SK-N-SH (cell line): ENCODE measurements around the gene ATP8B3. TPM values are rescaled to one million over a fixed set of nuclear protein-coding genes. Genes with fewer than 3 reads are reported as not detected.

Experiments used
- CTCF ChIA-PET: fragments of 300-600, 350-600 bp; formaldehyde crosslinking; extraction: SDS; loops from one replicate; lab custom pipeline; 2021; lab: Yijun Ruan, JAX
- POLR2A ChIA-PET: fragments of 350-600 bp; sonication (Branson Sonifier 250); formaldehyde crosslinking; extraction: SDS; loops from one replicate; lab custom pipeline; 2020; ENCODE audit warnings: antibody characterized with exemption, inconsistent platforms; lab: Yijun Ruan, JAX
- DNase-seq: peaks from one replicate; pipeline ENCODE4 v3.0.0; 2012
- H2AFZ ChIP-seq: fragments of 200-600 bp; sonication (generic); 2 replicates; pipeline ENCODE4 v1.8.1; 2016; ENCODE audit warnings: antibody characterized with exemption, mild to moderate bottlenecking, low read depth
- H3F3A ChIP-seq: fragments of 200-600 bp; sonication (generic); replicated peaks from 2 replicates; pipeline ENCODE3; 2016; ENCODE audit warnings: antibody characterized with exemption, mild to moderate bottlenecking; ENCODE audit not compliant: insufficient read depth
- H3K27ac ChIP-seq, 2 experiments: fragments of 200-500 bp in 1 of 2; fragments of 200-600 bp in 1 of 2; sonication (Bioruptor generic) in 1 of 2; sonication (generic), shearing (Covaris generic) in 1 of 2; 2 replicates each; pipeline versions ENCODE4 v1.5.1 to v1.6.1; 2014 to 2016; ENCODE audit warnings: low read depth in 2 of 2, inconsistent platforms in 1 of 2, low read length in 1 of 2, mild to moderate bottlenecking in 1 of 2, mixed read lengths in 1 of 2
- H3K27me3 ChIP-seq: fragments of 200-600 bp; sonication (generic), shearing (Covaris generic); 2 replicates; pipeline ENCODE4 v1.6.1; 2016; ENCODE audit warnings: mixed run types; ENCODE audit not compliant: insufficient read depth
- H3K36me3 ChIP-seq, 2 experiments: fragments of 200-500 bp in 1 of 2; fragments of 200-600 bp in 1 of 2; sonication (Bioruptor generic) in 1 of 2; sonication (generic) in 1 of 2; replicated peaks in 1 of 2; 2 replicates each; pipeline versions ENCODE3 to v1.5.1; 2014 to 2016; ENCODE audit warnings: low read length in 1 of 2, mild to moderate bottlenecking in 1 of 2; ENCODE audit not compliant: insufficient read depth in 2 of 2, control insufficient read depth in 1 of 2
- H3K4me1 ChIP-seq, 2 experiments: fragments of 200-500 bp in 1 of 2; fragments of 200-600 bp in 1 of 2; sonication (Bioruptor generic) in 1 of 2; sonication (generic), shearing (Covaris generic) in 1 of 2; 2 replicates each; pipeline versions ENCODE4 v1.5.1 to v1.6.1; 2014 to 2016; ENCODE audit warnings: low read depth in 1 of 2, low read length in 1 of 2, mixed run types in 1 of 2; ENCODE audit not compliant: insufficient read depth in 2 of 2, control insufficient read depth in 1 of 2
- H3K4me2 ChIP-seq: fragments of 200-600 bp; sonication (generic), shearing (Covaris generic); 2 replicates; pipeline ENCODE4 v1.6.1; 2017; ENCODE audit warnings: mixed run types
- H3K4me3 ChIP-seq, 2 experiments: fragments of 200-500 bp in 1 of 2; fragments of 200-600 bp in 1 of 2; sonication (Bioruptor generic) in 1 of 2; sonication (generic), shearing (Covaris generic) in 1 of 2; 2 replicates each; pipeline versions ENCODE4 v1.5.1 to v1.8.1; 2014 to 2016; ENCODE audit warnings: low read depth in 2 of 2, inconsistent platforms in 1 of 2, low read length in 1 of 2, mild to moderate bottlenecking in 1 of 2, mixed read lengths in 1 of 2, moderate library complexity in 1 of 2
- H3K79me2 ChIP-seq: fragments of 200-600 bp; sonication (generic); 2 replicates; pipeline ENCODE4 v1.8.1; 2017; ENCODE audit warnings: mild to moderate bottlenecking; ENCODE audit not compliant: insufficient read depth
- H3K9ac ChIP-seq: fragments of 200-600 bp; sonication (generic); 2 replicates; pipeline ENCODE4 v1.6.1; 2017; ENCODE audit warnings: mixed run types
- H3K9me2 ChIP-seq: fragments of 200-600 bp; sonication (generic); 2 replicates; pipeline ENCODE4 v1.6.1; 2017; ENCODE audit warnings: mixed run types
- H3K9me3 ChIP-seq: fragments of 200-600 bp; sonication (generic); 2 replicates; pipeline ENCODE4 v1.6.1; 2017; ENCODE audit warnings: mixed run types, mild to moderate bottlenecking, moderate library complexity
- H4K20me1 ChIP-seq: fragments of 200-600 bp; sonication (generic); 2 replicates; pipeline ENCODE4 v1.6.1; 2017; ENCODE audit warnings: mild to moderate bottlenecking, mixed run types; ENCODE audit not compliant: insufficient read depth
- CTCF ChIP-seq: fragments of 200-600 bp; sonication (generic); IDR thresholded peaks from 2 replicates; pipeline ENCODE4 v1.6.1; 2017; ENCODE audit warnings: antibody characterized with exemption, mild to moderate bottlenecking, moderate library complexity
- EP300 ChIP-seq, 2 experiments: IDR thresholded peaks; 2 replicates each; pipeline versions ENCODE4 v1.4.0 to v1.6.1; 2012; ENCODE audit warnings: borderline replicate concordance in 1 of 2, low read depth in 1 of 2, low read length in 1 of 2
- FOXJ3 ChIP-seq: sonication (generic); formaldehyde crosslinking; IDR thresholded peaks from 2 replicates; pipeline ENCODE4 v1.5.1; 2020; ENCODE audit warnings: mild to moderate bottlenecking, missing genetic modification reagents
- IRF3 ChIP-seq: fragments of 150-350 bp; IDR thresholded peaks from 2 replicates; pipeline ENCODE4 v1.6.1; 2016; ENCODE audit warnings: mild to moderate bottlenecking, low read depth, low read length
- MEF2A ChIP-seq: IDR thresholded peaks from 2 replicates; pipeline ENCODE4 v1.4.0; 2012; ENCODE audit warnings: low read depth, borderline replicate concordance
- MXI1 ChIP-seq: IDR thresholded peaks from 2 replicates; pipeline ENCODE4 v1.6.1; 2012; ENCODE audit warnings: mild to moderate bottlenecking, low read depth, low read length, improper control_type of control experiment
- RFX5 ChIP-seq: IDR thresholded peaks from 2 replicates; pipeline ENCODE4 v1.6.1; 2012; ENCODE audit warnings: mild to moderate bottlenecking, improper control_type of control experiment, low read length
- USF2 ChIP-seq: fragments of 150-350 bp; IDR thresholded peaks from 2 replicates; pipeline ENCODE4 v1.6.1; 2017; ENCODE audit warnings: antibody characterized with exemption, low read length, low read depth, borderline replicate concordance
- WGBS: methylation state at CpG from one replicate; pipeline ENCODE4 v1.1.6; 2017; ENCODE audit warnings: low lambda C conversion rate; 5-methylcytosine and 5-hydroxymethylcytosine counted together
- polyA plus RNA-seq, 3 experiments: library from polyadenylated mRNA; depleted of rRNA; stranded (reverse); fragments of >200 nt; gene quantifications; 2 replicates each; pipeline ENCODE4 v1.2.3, GENCODE V29; 2012

The ATP8B3 gene
- polyA plus RNA-seq, 1 of the 3 experiments (the other 2 are of a cell fraction): 8.0 TPM

GRCh38 chr19:1827566-1828278 is 15.6 kb upstream of the ATP8B3 start:
- Histone ChIP-seq H4K20me1 (peaks cover 32% of the 10 kb centered on the region), H3F3A (peaks cover 6% of the 10 kb centered on the region), H3K4me1 (peaks cover 0 to 7% of the 10 kb centered on the region in 2 experiments; a peak in 1 of 4 replicates), H3K9me2 (no peaks in the 10 kb centered on the region), H3K9me3 (no peaks in the 10 kb centered on the region), H3K79me2 (peaks cover 52% of the 10 kb centered on the region), H3K4me3 (no peak overlapping the region), H3K36me3 (peaks cover 12 to 20% of the 10 kb centered on the region in 2 experiments), H3K4me2 (no peak overlapping the region), H3K27ac (no peak overlapping the region), H2AFZ (no peak overlapping the region), H3K27me3 (no peaks in the 10 kb centered on the region), H3K9ac (no peak overlapping the region)
- CTCF ChIA-PET: interaction anchor here (1.0 to 8.1 kb wide), 9 partner anchors 13 to 155 kb away, joined by 3 to 188 read pairs (median 17); partner anchors contain the start of gene ATP8B3
- 92% methylated on average over 18 of the region's 41 CpGs for WGBS
- POLR2A ChIA-PET: interaction anchor here (0.8 to 1.1 kb wide), 2 partner anchors 10 to 188 kb away, joined by 3 read pairs; no protein-coding TSS in a partner anchor
- TF ChIP-seq CTCF: no peak
- TF ChIP-seq RFX5: no peak
- no peak for TF ChIP-seq EP300 (IDR thresholded peaks at IDR 0.05; ENCODE audit: borderline replicate concordance in 1 of 2, low read depth in 1 of 2, low read length in 1 of 2)
- no peak for TF ChIP-seq USF2
- TF ChIP-seq IRF3: no peak
- no peak for TF ChIP-seq MXI1
- no peak for TF ChIP-seq FOXJ3
- TF ChIP-seq MEF2A: no peak
- DNase-seq: no peak
